ENCODE results near the gene P4HA3.

- no peak for TF ChIP-seq CTCF (IDR thresholded peaks at IDR 0.05; ENCODE audit: low read depth, low read length)
- no peak for TF ChIP-seq POLR2A (IDR thresholded peaks at IDR 0.05; ENCODE audit: extremely low read depth, insufficient read length)
- TF ChIP-seq MAX (IDR thresholded peaks at IDR 0.05; ENCODE audit: low read depth, low read length): no peak
- TF ChIP-seq MYC (IDR thresholded peaks at IDR 0.05; ENCODE audit: low read depth, low read length): no peak
These were observed 11.2 kb upstream of the P4HA3 start for GRCh38 chr11:74322667-74323066.
